K562 (cell line): ENCODE data around the gene HOXC12. TPM values are rescaled to one million over a fixed set of nuclear protein-coding genes. Genes with fewer than 3 reads are reported as not detected.

Experiments
- CCNT2 ChIP-seq: IDR thresholded peaks from 2 replicates; pipeline ENCODE4 v1.6.1; 2011; ENCODE audit warnings: borderline replicate concordance, low read depth, mild to moderate bottlenecking, moderate library complexity, mixed read lengths, low read length; ENCODE audit not compliant: insufficient read length; ENCODE audit errors: extremely low read depth
- CHCHD3 ChIP-seq: fragments of 250-450 bp; sonication (Bioruptor Pico); IDR thresholded peaks from 2 replicates; pipeline ENCODE4 v2.1.2; 2022; ENCODE audit warnings: mild to moderate bottlenecking
- FOXJ2 ChIP-seq: fragments of 200-800 bp; sonication (Bioruptor generic); IDR thresholded peaks from 2 replicates; pipeline ENCODE4 v1.6.1; 2016; ENCODE audit warnings: missing genetic modification characterization, missing compliant biosample characterization
- FOXP1 ChIP-seq: sonication (generic); formaldehyde crosslinking; IDR thresholded peaks from 2 replicates; pipeline ENCODE4 v1.8.0; 2022; ENCODE audit warnings: mild to moderate bottlenecking, missing genetic modification reagents
- FOXP4 ChIP-seq: sonication (generic); formaldehyde crosslinking; IDR thresholded peaks from 2 replicates; pipeline ENCODE4 v1.8.0; 2022; ENCODE audit warnings: mild to moderate bottlenecking, missing genetic modification reagents, borderline replicate concordance
- GABPB2 ChIP-seq: fragments of 250-450 bp; sonication (Bioruptor Pico); conservative IDR thresholded peaks from 2 replicates; pipeline ENCODE4 v1.5.1; 2021; ENCODE audit warnings: mild to moderate bottlenecking
- L3MBTL2 ChIP-seq: fragments of 450-650 bp; IDR thresholded peaks from 2 replicates; pipeline ENCODE4 v1.6.1; 2016; ENCODE audit warnings: mild to moderate bottlenecking, moderate library complexity
- RB1 ChIP-seq: fragments of 450-650 bp; IDR thresholded peaks from 2 replicates; pipeline ENCODE4 v1.6.1; 2017; ENCODE audit warnings: low read depth, mild to moderate bottlenecking
- REST ChIP-seq, 2 experiments: fragments of 450-650 bp; formaldehyde crosslinking in 1 of 2; IDR thresholded peaks; 2 replicates each; pipeline versions ENCODE4 v1.4.0 to v1.6.1; 2014 to 2020; ENCODE audit warnings: mild to moderate bottlenecking in 2 of 2, borderline replicate concordance in 1 of 2, low read depth in 1 of 2
- RFX5 ChIP-seq: IDR thresholded peaks from 2 replicates; pipeline ENCODE4 v1.6.1; 2011; ENCODE audit warnings: low read depth, mild to moderate bottlenecking, improper control_type of control experiment, low read length
- SNIP1 ChIP-seq: fragments of 450-650 bp; IDR thresholded peaks from 2 replicates; pipeline ENCODE4 v1.7.1; 2017; ENCODE audit warnings: low read depth, mild to moderate bottlenecking
- SOX6 ChIP-seq: fragments of 450-650 bp; IDR thresholded peaks from 2 replicates; pipeline ENCODE4 v1.6.1; 2014; ENCODE audit warnings: mild to moderate bottlenecking
- SRSF7 ChIP-seq: fragments of 200-400 bp; formaldehyde crosslinking; optimal IDR thresholded peaks from 2 replicates; pipeline ENCODE3; 2017; ENCODE audit warnings: mild to moderate bottlenecking, low read depth, low read length
- U2AF1 ChIP-seq: fragments of 200-400 bp; formaldehyde crosslinking; optimal IDR thresholded peaks from 2 replicates; pipeline ENCODE3; 2017; ENCODE audit warnings: mild to moderate bottlenecking, low read depth, low read length, moderate library complexity
- ZBTB34 ChIP-seq: fragments of 250-450 bp; sonication (Bioruptor Pico); IDR thresholded peaks from 2 replicates; pipeline ENCODE4 v1.8.0; 2021; ENCODE audit warnings: mild to moderate bottlenecking, moderate library complexity
- ZNF75A ChIP-seq: fragments of 450-650 bp; formaldehyde crosslinking; IDR thresholded peaks from 2 replicates; pipeline ENCODE4 v1.4.0; 2020; ENCODE audit warnings: mild to moderate bottlenecking
- ZSCAN32 ChIP-seq: fragments of 450-650 bp; formaldehyde crosslinking; IDR thresholded peaks from 2 replicates; pipeline ENCODE4 v1.4.0; 2020; ENCODE audit warnings: mild to moderate bottlenecking, moderate library complexity
- polyA plus RNA-seq, 8 experiments: library from polyadenylated mRNA; depleted of rRNA in 4 of 8; stranded (reverse) in 5 of 8; unstranded in 3 of 8; fragments of >200 nt; fragmentation: Nextera tagmentation in 2 of 8; fragmentation: Illumina TruSeq in 1 of 8; extraction: Ambion mirVana in 2 of 8; extraction: Trizol in 1 of 8; gene quantifications; 2 replicates each; pipeline versions ENCODE4 v1.2.1 to v1.2.3, GENCODE V29; 2011 to 2014; ENCODE audit warnings: inconsistent platforms in 1 of 8, missing spikeins in 1 of 8
- total RNA-seq, 7 experiments: library from RNA; depleted of rRNA in 6 of 7; stranded (reverse); fragments of >200 nt in 6 of 7; fragmentation: Illumina TruSeq in 2 of 7; extraction: Trizol in 2 of 7; gene quantifications; 2 replicates each; pipeline versions ENCODE4 v1.2.1 to v1.2.3, GENCODE V29; 2011 to 2021; ENCODE audit warnings: low replicate concordance in 1 of 7

Gene HOXC12
- total and polyA plus RNA-seq, 9 of the 15 experiments (the other 6 are each of a cell fraction or from before 2014, with no cell fraction given) = 0.04 to 0.36 (median 0.11) TPM; not detected in 1

DNA sequence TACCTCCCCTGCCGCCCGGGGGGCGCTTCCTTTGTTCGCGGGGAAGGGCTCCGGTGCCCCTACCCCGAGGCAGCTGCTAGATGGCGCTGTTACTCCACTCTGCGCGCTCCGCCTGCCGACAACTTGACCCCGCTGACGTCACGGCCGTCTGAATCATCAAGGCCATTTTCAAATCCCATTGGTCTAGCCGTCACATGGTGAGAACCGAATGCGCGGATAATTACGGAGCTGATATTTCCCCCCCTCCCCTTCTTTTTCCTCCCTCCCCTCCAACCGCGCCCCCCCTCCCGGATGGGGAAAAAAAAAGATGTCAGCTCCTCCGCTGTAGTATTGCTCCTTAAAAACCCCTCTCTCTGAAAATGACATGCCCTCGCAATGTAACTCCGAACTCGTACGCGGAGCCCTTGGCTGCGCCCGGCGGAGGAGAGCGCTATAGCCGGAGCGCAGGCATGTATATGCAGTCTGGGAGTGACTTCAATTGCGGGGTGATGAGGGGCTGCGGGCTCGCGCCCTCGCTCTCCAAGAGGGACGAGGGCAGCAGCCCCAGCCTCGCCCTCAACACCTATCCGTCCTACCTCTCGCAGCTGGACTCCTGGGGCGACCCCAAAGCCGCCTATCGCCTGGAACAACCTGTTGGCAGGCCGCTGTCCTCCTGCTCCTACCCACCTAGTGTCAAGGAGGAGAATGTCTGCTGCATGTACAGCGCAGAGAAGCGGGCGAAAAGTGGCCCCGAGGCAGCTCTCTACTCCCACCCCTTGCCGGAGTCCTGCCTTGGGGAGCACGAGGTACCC, 30.4 kb downstream of the HOXC12 start, which contains the start of gene HOXC10 (continued):
- TF ChIP-seq FOXP4 (CRISPR knock-in tag) (no peak), SNIP1 (no peak), GABPB2 (CRISPR knock-in tag) (no peak), CCNT2 (no peak), FOXP1 (CRISPR knock-in tag) (no peak), REST (IDR thresholded peaks at IDR 0.05; ENCODE audit: borderline replicate concordance) (peak; percentile 82), REST (CRISPR knock-in tag; IDR thresholded peaks at IDR 0.05; ENCODE audit: low read depth) (no peak), ZBTB34 (CRISPR knock-in tag) (no peak), RFX5 (0 out of 2 replicates have a peak, but pooled peaks have one; percentile 26), SRSF7 (no peak), CHCHD3 (CRISPR knock-in tag) (no peak), SOX6 (no peak), ZNF75A (no peak), U2AF1 (no peak), FOXJ2 (tag) (no peak), ZSCAN32 (CRISPR knock-in tag) (no peak), L3MBTL2 (peak; percentile 42; the same call in 1 of the 2 replicates), RB1 (peak; percentile 84)
